GM18868 (cell line): ENCODE measurements around the gene DHODH.
"Not testable (repeated sequence)": the region's sequence is repeated elsewhere in the genome, so short reads cannot be mapped to it uniquely, and the experiment has no call there.

Source experiments
- ATAC-seq: cut with Tn5 transposase; IDR thresholded peaks from one replicate; pipeline ENCODE4 v1.9.1; 2021; ENCODE audit warnings: mild to moderate bottlenecking, moderate library complexity; ENCODE audit not compliant: unreplicated experiment

DHODH gene

GRCh38 chr16:72008424-72009216 is at the start of gene DHODH:
Gene DHODH, plus strand, starts transcription at chr16:72008744. Its CDS starts 21 bp downstream, at chr16:72008765.
- ATAC-seq, result peak; percentile 99

DNA sequence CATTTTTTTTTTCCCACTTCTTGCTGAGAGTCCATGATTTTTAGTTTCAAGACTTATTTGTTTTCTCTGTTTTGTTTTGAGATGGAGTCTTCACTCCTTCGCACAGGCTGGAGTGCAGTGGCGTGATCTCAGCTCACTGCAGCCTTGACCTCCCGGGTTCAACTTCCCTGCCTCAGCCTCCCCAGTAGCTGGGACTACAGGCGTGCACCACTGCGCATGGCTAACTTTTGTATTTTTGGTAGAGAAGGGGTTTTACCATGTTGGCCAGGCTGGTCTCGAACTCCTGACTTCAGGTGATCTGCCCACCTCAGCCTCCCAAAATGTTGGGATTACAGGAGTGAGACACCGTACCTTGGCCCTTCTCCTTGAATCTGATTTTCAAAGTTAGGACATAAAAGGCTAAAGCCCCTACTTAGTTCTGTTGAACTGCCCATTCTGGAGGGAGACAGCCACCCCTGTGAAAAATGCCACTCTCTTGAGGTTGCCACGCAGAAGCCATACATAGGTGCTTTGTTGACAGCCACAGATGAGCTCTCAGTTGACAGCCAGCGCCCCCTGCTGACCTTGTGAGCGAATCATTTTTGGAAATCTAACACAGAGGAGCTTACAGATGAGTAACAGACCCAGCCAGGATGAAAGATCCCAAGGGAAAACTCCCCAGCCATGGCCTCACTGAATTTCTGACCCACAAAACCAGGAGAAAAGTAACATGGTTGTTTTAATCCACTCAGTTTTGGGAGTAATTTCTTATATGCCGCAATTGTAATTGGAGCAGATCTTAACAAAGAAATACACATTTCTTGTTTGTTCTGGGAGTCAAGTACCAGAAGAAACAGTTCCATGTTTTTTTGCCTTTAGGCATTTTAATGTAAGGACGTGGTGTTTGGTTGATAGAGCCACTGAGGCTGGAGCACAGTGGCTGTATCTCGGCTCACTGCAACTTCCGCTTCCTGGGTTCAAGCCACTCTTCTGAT is 47.2 kb upstream of the DHODH start:
- ATAC-seq, result peak; percentile 74

DNA sequence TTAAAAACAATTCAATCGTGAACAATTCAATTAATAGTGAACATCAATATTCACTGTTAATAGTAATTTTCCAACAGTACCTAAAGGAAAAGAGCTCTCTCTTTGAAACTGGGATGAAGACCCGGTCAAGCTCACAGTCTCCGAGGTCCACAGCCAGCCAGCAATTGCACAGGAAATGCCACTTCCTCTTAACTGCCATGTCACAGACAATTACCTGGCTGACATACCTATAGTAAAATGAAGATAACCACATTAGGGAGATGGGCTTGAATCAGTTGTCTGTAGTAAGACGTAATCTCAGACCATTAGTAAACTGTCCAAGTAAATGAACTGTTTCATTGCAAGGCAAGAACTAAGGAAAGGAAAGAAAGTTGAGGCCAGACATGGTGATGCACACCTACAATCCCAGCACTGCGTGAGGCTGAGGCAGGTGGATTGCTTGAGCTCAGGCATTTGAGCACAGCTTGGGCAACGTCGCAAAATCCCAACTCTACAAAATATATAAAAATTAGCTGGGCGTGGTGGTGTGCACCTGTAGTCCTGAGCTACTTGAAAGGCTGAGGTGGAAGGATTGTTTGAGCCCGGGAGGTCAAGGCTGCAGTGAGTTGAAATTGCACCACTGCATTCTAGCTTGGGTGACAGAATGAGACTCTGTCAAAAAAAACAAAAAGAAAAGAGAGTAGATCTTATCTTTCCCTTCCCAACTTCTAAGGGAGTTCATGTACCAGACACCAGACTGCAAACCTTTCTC is 45.2 kb upstream of the DHODH start:
- no peak for ATAC-seq

- ATAC-seq, result no peak
These were observed 43.3 kb upstream of the DHODH start for GRCh38 chr16:71965223-71965622.

DNA sequence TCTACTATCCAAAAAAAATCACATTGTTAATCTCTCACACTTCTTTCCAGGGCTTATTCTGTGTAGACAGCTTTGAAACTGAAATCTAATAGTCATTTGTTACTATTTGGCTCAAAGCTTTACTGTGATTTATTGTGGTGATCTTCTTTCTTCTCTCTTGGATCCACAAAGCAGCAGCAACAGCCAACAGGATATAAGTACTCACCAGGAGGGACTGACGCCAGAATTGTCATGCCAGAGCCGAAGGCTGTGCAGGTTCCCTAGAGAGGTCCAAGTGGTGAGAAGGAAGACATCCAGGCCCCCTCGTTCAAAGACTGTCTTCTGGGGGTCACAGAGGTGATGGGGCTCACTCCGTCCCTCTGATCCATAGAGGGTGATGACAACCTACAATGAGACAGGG is 41.6 kb upstream of the DHODH start:
- ATAC-seq, result no peak

- no peak for ATAC-seq
These were observed 39.2 kb upstream of the DHODH start for GRCh38 chr16:71969353-71969752.

GRCh38 chr16:71971571-71971970 is 37.0 kb upstream of the DHODH start:
- ATAC-seq, result no peak

DNA sequence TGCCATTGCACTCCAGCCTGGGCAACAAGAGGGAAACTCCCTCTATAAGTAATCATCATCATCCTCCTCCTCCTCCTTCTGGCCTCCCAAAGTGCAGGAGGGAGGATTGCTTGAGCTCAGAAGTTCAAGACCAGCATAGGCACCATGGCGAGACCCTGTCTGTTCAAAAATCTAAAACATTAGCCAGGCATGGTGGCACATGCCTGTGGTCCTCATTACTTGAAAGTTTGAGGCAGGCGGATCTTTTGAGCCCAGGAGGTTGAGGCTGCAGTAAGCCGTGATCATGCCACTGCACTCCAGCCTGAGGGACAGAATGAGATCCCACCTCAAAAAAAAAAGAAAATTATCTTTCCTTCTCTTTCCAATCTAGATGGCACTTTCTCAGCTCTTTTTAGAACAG is 36.2 kb upstream of the DHODH start:
- ATAC-seq, result no peak

- ATAC-seq, result no peak
These were observed 35.5 kb upstream of the DHODH start for GRCh38 chr16:71973001-71973400.

- no peak for ATAC-seq
These were observed 34.3 kb upstream of the DHODH start for GRCh38 chr16:71974068-71974818.

- no peak for ATAC-seq
These were observed 23.1 kb upstream of the DHODH start for GRCh38 chr16:71985262-71985974.

DNA sequence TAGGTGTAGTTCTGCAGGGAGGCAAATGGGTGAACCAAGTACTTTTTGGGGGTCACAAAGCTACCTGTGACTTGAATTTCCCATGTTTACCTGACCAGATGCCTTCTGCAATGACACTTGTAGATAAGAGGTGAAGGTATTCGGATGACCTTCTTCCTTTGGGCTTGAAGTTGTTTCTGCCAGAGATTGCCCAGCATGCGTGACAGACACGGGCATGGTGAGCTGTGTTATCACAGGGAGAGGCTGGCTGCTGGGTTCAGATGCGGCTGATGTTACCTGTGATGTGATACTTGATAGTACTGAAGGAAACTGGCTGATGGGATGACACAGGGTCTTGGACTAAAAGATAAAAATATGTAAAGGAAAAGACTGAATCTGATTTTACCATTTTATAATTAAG is 22.4 kb upstream of the DHODH start:
- ATAC-seq, result no peak

- ATAC-seq, result no peak
These were observed 13.5 kb upstream of the DHODH start for GRCh38 chr16:71995038-71995437.

GRCh38 chr16:71997578-71997977 is 11.0 kb upstream of the DHODH start:
- not testable (repeated sequence) for ATAC-seq

DNA sequence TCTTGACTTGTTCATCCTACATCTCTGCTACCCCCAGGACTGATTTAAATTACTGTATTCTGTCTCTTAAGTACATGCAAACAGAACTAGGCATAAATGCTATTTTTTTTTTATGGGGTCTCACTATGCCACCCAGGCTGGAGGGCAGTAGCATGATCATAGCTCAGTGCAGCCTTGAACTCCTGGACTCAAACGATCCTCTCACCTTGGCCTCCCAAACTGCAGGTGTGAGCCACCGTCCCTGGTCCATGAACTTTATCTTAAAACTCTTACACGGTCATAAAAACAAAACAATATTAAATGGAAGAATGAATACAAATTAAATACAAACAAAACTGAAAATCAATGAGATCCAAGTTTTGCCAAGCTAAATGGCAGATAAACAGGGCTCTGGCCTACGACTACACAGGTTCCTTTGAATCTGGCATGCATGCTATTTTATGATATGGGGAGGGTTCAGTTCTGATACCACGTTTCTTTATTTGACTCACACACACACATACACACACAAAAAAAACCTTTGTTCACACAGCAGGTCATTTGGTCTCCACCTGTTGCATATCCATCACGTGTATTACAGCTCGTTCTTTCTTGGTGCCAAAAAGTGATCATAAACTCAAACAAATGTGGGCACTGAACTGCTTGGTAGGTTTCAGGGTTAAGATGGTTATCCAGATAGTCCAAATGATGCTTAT is 7.2 kb upstream of the DHODH start:
- no peak for ATAC-seq

DNA sequence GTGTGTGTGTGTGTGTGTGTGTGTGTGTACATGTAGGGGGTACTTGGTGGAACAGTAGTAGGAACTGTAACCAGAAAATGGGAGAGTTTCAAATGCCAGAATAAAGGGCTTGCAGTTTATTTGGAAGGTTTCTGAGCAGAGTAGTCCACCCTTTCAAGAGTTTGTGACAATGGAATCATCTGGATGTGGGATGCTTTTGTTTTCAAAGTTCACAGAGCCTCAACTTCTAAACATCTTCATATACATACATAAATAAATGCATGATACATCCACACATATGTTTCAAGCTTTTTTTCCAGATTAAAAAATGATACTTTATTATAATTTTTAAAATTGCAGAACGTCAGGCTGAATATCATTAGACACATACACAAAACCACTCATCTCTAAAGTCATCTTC is 5.9 kb upstream of the DHODH start:
- ATAC-seq, result no peak

- ATAC-seq, result not testable (repeated sequence)
These were observed 500 bp upstream of the DHODH start for GRCh38 chr16:72008065-72008423.

GRCh38 chr16:72009779-72010178 is 1.2 kb downstream of the DHODH start:
- no peak for ATAC-seq

DNA sequence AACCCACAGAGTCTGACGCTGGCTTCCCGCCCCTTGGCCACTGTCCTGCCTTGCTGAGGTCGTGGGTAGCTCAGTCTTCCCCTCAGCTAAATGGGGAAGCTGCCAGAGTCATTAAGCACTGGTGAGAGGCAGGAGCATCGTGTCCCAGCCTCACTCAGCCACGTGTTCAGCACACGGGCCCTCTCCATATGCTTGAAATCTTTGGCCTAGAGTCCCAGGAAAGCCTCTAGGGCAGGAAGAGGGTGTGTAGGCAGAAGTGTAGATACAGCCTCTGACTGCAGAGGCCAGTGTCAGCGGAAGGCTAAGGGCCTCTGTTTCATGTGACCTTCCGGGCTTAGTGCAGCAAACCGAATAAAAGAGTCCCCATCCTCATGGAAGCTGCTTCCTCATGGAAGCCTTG is 4.1 kb downstream of the DHODH start:
- ATAC-seq, result no peak
